Retinal pigment epithelial cell (primary cell): Measurements from ENCODE around the gene MLF2.

Experiments used
- DNase-seq: peaks from one replicate; pipeline ENCODE4 v3.0.0-alpha.2; 2010; ENCODE audit warnings: low read depth
- H3K4me3 ChIP-seq: 2 replicates; pipeline ENCODE4 v1.5.1; 2011; ENCODE audit warnings: mild to moderate bottlenecking, low read length, control low read depth, moderate library complexity
- CTCF ChIP-seq: conservative IDR thresholded peaks from 2 replicates; pipeline ENCODE4 v1.5.1; 2011; ENCODE audit warnings: low read depth, low read length, control low read depth, inconsistent platforms

MLF2 gene

DNA sequence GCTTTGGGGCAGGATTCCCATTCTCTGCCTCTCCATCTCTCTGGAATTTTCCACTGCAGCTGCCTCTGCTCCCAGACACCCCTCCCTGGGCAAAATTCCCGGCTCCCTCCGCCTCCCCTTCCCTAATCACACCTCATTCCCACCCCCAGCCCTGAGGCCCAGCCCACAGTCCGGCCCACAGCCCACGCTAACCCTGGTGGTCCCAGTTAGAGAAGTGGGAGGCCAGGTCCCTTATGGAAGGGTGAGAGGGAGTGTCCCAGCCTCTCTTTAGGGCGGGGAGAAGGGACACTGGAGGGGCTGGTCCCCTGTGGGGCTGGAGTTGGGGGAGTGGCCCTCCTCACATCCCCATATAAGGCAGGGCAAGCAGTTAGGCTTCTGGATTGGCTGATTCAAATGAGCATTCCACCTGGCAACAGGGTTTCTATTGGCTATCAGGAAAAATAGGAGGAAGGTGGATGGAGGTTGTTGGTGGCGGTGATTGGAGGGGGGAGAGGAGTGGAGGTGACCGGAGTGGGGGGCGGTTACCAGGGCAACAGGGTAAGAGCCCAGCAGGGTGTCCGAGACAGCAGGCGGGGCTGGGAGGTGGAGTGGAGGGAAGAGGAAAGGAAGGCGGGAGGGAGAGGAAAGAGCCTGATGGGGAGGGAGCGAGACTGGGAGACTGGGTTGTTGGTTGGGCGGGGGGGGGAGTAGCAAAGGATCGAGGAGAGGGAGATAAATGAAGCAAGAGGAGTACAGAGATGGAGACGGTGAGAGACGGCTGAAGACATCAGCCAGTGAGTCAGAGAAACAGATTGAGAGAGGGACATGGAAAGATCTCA, 11.3 kb upstream of the MLF2 start:
- H3K4me3 ChIP-seq, result peak overlapping the region; percentile 27
- no peak for TF ChIP-seq CTCF
- peak; percentile 95 for DNase-seq

DNA sequence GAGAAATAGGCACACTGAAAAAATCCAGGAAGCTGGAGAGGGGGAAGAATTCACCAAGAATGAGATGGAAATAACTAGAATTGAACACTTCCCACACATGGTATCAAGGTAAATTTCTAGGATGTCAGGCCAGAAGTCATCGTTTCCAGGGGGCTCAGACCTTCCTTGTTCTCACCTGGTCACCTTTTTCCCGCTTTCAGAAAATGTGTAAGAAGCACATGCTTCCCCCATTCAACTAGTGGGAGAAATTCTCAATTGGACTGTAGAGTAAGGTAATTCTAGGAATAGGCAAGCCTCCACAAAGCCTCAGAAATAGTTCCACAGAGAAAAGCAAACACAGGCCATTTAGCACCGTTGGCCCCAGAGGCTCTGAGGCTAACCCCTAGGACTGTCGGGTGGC, 10.4 kb upstream of the MLF2 start:
- H3K4me3 ChIP-seq, result no peak overlapping the region
- no peak for TF ChIP-seq CTCF
- DNase-seq, result no peak

DNA sequence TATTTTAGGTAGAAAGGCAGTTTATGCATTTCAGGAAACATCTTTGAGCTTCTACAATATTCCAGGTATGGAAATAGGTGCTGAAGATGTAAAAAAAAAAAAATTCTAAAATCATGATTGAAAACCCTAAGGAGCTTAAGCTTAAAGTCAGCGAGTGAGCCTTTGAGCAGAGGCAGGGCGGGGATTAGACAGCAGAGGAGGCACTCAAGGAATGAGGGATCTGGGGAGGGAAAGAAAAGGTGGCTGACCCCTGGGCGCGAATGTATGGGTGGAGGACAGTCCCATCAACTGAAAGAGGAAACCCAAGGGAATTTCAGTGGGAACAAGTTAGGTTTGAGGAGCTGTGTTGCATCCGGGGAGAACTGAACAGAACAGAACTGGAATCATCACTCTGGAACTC, 6.8 kb upstream of the MLF2 start:
- DNase-seq, result no peak
- no peak overlapping the region for H3K4me3 ChIP-seq
- no peak for TF ChIP-seq CTCF

GRCh38 chr12:6758506-6759095, 5.7 kb upstream of the MLF2 start:
- DNase-seq, result no peak
- H3K4me3 ChIP-seq, result no peak overlapping the region
- TF ChIP-seq CTCF, result no peak

DNA sequence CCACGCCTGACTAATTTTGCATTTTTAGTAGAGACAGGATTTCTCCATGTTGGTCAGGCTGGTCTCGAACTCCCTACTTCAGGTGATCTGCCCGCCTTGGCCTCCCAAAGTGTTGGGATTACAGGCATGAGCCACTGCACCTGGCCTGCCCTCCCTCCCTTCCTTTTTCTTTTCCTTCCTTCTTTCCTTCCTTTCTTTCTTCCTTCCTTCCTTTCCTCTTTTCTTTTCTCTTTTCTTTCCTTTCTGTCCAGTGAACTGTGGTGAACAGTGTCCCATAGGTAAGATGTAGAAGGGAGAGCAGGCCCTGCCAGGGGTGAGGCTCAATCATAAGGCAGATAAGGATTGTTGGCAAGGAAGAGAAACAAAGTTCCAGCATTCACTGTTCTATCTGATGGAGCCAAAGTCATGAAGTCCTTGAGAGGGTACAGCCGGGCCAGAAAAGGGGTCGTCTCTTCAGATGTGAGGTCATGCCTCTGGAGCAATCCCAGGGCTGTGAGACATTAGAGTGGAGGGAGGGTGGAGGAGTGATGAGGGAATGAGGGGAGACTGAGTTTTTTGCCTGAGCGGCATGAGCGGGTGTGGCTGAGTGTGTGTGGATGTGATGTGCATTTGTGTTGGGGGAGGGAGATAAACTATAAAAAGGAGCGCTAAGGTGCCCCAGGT, 4.2 kb upstream of the MLF2 start:
- TF ChIP-seq CTCF, result no peak
- DNase-seq, result no peak
- H3K4me3 ChIP-seq, result no peak overlapping the region

- no peak for TF ChIP-seq CTCF
- no peak for DNase-seq
- H3K4me3 ChIP-seq, result no peak overlapping the region
Observed at GRCh38 chr12:6754411-6754810, 1.5 kb upstream of the MLF2 start.
